HEK293 (cell line): ENCODE data around the gene TCEANC2.

Source experiments
- KLF8 ChIP-seq: fragments of 450-650 bp; formaldehyde crosslinking; IDR thresholded peaks from 2 replicates; pipeline ENCODE4 v1.5.1; 2016; ENCODE audit warnings: missing biosample characterization, missing genetic modification characterization
- YY1 ChIP-seq: fragments of 450-650 bp; formaldehyde crosslinking; IDR thresholded peaks from 2 replicates; pipeline ENCODE4 v1.5.1; 2018; ENCODE audit warnings: missing biosample characterization, missing genetic modification characterization
- ZNF138 ChIP-seq: fragments of 450-650 bp; formaldehyde crosslinking; IDR thresholded peaks from 2 replicates; pipeline ENCODE4 v1.5.1; 2016; ENCODE audit warnings: missing biosample characterization, missing genetic modification characterization, borderline replicate concordance
- ZNF239 ChIP-seq: fragments of 450-650 bp; formaldehyde crosslinking; IDR thresholded peaks from 2 replicates; pipeline ENCODE4 v1.5.1; 2016; ENCODE audit warnings: missing biosample characterization, missing genetic modification characterization
- ZNF292 ChIP-seq: fragments of 450-650 bp; formaldehyde crosslinking; IDR thresholded peaks from 2 replicates; pipeline ENCODE4 v1.5.1; 2016; ENCODE audit warnings: low read depth, missing biosample characterization, missing genetic modification characterization, borderline replicate concordance
- ZNF391 ChIP-seq: fragments of 450-650 bp; formaldehyde crosslinking; IDR thresholded peaks from 2 replicates; pipeline ENCODE4 v1.5.1; 2016; ENCODE audit warnings: low read depth, missing biosample characterization, missing genetic modification characterization, borderline replicate concordance
- ZNF529 ChIP-seq: fragments of 450-650 bp; formaldehyde crosslinking; IDR thresholded peaks from 2 replicates; pipeline ENCODE4 v1.5.1; 2017; ENCODE audit warnings: missing genetic modification characterization, missing biosample characterization; ENCODE audit not compliant: insufficient replicate concordance
- TF ChIP-seq, protein P1 (sequence below): fragments of 450-650 bp; formaldehyde crosslinking; IDR thresholded peaks from 2 replicates; pipeline ENCODE4 v1.5.1; 2016; ENCODE audit warnings: missing biosample characterization, missing genetic modification characterization

DNA sequence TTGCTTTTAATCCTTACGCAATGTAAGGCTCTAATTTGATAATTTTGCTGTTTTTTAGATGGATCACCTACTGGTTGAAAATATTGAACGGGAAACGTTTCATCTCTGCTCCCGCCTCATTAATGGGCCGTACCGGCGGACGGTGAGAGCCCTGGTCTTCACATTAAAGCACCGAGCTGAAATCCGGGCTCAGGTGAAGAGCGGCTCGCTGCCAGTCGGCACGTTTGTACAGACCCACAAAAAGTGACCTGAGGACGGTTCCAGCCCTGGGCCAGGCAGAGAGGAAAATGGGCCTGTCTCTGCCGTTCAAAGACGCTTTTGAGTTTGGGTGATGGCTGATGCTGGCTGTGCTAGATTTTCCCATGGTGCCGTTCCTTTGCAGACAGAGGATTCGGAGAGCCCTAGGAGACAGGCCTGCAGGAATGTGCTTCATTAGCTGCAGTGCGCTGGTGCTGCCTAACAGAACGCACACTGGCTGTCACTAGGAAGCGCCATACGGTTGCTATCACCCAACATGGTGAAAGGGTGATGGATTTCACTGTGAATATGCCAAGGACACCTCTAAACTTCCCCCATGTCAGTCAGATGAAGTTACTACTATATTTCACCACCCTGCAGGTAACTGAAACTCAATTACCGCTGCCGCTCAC, 42.9 kb downstream of the TCEANC2 start:
- TF ChIP-seq, protein P1, sequence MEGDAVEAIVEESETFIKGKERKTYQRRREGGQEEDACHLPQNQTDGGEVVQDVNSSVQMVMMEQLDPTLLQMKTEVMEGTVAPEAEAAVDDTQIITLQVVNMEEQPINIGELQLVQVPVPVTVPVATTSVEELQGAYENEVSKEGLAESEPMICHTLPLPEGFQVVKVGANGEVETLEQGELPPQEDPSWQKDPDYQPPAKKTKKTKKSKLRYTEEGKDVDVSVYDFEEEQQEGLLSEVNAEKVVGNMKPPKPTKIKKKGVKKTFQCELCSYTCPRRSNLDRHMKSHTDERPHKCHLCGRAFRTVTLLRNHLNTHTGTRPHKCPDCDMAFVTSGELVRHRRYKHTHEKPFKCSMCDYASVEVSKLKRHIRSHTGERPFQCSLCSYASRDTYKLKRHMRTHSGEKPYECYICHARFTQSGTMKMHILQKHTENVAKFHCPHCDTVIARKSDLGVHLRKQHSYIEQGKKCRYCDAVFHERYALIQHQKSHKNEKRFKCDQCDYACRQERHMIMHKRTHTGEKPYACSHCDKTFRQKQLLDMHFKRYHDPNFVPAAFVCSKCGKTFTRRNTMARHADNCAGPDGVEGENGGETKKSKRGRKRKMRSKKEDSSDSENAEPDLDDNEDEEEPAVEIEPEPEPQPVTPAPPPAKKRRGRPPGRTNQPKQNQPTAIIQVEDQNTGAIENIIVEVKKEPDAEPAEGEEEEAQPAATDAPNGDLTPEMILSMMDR (tag by site-specific recombination): no peak
- no peak for TF ChIP-seq ZNF391
- TF ChIP-seq ZNF529 (tag by site-specific recombination): no peak
- no peak for TF ChIP-seq YY1
- TF ChIP-seq ZNF138 (tag by site-specific recombination): no peak
- TF ChIP-seq KLF8 (tag by site-specific recombination): no peak
- TF ChIP-seq ZNF239 (tag by site-specific recombination): no peak
- TF ChIP-seq ZNF292 (tag by site-specific recombination): no peak
